NCI-H2171 (cell line): ENCODE measurements around the gene ST3GAL4.
"Not testable (repeated sequence)": the region's sequence is repeated elsewhere in the genome, so short reads cannot be mapped to it uniquely, and the experiment has no call there.

Experiments
- DNase-seq: peaks from one replicate; lab custom pipeline; 2025; lab: John Stamatoyannopoulos, UW

The ST3GAL4 gene

DNA sequence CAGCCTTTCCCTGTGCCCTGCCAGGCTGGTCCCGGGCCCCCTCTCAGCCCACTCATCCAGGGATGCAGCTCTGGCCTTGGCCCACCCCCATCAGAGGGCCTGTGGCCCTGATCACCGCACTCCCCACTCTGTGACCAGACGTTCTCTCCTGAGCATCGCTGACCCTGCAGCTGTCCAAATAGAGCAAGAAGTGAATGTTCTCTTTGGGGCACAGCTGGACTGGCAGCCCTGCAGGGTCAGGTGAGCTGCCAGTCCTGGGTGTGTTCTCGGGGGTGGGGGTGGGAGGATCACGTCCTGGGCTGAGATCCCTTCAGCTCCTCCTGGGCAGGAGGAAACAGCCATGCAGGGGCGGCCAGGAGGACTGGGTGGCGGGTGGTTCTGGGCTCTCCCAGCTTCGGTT, 9.2 kb downstream of the ST3GAL4 start:
- DNase-seq, result not testable (repeated sequence)

DNA sequence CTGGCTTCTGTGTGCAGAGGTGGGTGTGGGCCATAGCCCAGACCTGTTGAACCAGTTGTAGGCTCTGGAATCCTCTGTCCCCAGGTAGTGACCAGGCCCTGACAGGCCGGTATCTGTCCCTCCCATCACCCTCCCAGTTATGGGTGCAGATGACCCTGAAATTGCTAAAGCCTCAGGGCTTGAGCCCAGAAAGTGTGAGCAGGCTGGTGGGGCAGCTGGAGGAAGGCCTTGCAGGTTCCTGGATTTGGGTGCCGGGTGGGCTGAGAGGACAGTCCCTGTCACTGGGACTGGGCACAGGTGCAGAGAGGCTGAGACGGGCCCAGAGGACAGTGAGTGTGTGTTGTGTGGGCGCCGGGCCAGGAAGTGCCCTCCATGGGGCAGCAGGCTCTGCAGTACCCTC, 10.0 kb downstream of the ST3GAL4 start:
- DNase-seq, result not testable (repeated sequence)

DNA sequence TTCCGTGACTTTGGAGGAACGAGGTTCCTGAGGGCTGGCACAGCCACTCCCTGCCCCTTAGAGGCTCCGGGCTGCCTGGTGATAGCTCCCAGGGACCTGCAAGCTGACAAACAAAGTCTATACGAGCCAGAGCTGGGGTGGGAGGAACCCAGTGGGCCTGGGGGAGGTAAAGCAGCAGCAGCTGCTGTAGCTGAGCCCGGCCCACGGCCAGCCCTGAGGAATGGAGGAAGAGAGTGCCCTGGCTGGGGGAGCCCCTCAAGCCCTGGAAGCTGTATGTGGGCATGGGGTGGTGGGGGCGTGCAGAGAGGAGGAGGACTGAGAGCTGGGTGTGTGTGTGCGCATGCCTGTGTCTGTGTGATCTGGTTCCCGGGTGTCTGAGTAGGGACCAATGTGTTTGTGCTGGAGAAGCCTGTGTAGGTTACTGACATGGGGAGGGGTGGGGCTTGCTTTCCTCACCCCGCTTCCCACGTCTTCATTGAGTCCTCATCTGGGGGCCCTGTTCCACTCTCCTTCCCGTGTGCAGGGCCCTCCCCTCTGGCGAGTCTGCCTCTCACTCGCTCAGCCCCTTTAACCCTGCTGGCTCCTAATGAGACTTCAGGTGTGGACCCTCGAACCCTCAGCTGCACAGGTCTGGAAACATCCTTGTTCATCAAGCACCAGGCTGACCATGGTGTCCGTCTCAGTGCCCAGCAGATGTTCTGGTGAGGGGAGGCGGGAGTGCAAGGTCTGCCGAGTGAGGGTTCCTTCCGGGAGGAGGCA, 10.8 kb downstream of the ST3GAL4 start:
- DNase-seq, result no peak

DNA sequence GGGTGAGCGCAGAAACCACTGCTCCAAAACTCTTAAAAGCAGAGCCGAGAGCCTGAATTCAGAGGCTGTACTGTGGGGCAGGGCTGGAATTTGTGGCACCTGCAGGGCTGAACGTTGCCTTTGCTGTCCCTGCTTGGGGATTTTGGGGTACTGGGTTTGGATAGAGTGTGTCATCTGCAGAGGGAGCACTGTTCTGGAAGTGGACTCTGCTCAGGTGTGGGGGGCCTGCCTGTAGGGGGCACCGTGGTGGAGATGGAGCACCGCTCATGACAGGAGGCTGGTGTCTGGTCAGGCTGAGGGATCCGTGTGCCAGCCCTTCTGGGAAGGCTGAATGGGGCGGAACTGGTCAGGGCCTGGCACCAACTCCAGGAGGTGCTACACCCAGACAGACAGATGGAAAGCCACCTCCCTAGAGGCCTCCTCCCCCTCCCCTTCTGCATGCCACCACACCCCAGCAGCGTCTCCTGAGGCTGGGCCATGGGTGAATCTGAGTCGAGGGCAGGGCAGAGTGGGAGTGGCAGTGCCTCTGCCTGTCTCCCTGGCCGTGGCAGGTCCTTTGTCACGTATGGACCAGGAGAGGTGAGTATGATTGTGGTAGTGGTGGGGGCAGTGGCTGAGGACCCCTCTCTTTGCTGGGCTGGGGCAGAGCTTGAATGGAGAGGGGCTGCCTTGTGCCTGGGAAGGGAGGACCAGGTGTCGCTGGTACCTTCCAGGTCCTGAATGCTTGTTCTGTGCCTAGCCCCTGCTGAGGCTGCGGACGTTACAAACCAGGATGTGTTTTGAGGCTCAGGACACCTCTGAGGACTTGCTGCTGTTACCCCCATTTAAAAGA, 11.6 kb downstream of the ST3GAL4 start:
- not testable (repeated sequence) for DNase-seq

DNA sequence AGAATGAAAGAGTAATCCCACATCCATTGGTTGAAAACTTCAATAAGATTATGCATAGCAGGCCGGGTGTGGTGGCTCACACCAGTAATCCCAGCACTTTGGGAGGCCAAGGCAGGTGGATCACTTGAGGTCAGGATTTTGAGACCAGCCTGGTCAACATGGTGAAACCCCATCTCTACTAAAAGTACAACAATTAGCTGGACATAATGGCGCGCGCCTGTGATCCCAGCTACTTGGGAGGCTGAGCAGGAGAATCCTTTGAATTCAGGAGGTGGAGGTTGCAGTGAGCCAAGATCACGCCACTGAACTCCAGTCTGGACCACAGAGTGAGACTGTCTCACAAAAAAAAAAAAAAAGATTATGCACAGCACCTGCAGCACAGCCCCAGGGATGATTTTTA, 12.3 kb downstream of the ST3GAL4 start:
- DNase-seq, result not testable (repeated sequence)

DNA sequence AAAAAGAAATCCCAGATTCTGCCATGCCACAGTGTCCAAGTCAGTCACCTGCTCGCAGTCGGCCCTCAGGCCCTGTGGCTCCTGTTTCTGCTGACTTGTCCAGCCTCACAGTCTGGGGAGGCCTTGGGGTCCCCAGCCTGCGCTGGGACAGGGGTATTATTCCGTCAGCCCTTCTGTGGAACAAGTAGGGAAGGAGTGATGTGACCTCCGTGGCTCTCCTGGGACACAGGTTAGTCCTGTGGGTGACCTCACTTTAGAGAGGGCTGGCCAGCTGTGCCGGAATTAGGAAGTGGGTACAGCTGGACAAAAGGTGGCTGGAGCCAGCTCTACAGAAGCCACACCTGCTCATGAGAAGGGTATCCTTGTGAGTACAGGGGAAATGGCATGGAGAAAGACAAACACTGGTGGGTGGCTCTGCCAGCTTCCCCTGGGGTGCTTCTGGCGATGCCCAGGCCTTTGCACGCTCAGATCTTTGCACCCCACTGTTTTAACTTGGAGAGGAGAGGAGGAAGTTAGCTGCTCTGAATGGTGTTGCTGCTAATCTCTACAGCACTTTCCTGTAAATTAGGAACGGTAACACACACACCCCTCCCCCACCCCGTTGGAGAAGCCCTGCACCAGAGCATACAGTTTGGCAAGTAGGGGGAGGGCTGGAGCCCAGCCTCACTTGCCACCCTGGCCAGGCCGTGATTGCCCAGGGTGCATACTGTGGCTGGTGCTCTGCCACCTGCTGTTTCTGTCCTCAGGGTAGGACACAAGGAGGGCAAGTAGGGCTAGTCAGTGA, 13.0 kb downstream of the ST3GAL4 start:
- not testable (repeated sequence) for DNase-seq

DNA sequence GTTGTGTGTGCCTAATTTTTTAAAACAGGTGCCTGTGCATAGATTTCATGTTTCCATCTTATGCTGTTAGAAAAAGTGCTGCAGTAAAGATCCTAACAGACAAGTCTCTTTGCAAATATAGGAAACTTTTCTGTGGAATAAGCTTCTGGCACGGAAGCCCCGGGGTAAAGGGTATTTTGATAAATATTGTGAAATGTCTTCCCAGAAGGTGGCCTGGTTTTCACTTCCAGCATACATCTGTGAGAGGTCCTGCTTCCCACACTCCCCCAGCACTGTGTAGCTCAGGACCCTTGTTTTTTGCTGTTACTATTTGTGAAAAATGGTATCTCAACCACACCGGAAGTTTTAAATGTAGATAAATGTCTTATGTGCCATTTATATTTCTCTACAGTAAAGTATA, 14.5 kb downstream of the ST3GAL4 start:
- no peak for DNase-seq

DNA sequence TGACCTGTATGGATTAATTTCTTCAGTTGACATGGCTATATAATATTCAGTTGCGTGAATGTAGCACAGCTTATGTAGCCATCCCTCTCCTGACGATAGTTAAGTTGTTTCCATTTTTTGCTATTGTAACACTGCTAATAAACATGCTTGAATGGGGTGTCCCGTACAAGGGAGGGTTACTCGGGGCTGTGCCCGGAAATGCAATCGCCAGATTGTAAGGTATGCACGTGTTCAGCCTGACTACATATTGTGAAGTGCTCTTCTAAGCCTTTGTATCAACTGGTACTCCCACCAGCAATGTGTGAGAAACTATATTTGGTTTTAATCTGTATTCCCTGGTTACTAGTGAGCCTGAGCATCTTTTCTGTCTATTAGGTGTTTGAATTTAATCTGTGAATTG, 16.1 kb downstream of the ST3GAL4 start:
- DNase-seq, result no peak

DNA sequence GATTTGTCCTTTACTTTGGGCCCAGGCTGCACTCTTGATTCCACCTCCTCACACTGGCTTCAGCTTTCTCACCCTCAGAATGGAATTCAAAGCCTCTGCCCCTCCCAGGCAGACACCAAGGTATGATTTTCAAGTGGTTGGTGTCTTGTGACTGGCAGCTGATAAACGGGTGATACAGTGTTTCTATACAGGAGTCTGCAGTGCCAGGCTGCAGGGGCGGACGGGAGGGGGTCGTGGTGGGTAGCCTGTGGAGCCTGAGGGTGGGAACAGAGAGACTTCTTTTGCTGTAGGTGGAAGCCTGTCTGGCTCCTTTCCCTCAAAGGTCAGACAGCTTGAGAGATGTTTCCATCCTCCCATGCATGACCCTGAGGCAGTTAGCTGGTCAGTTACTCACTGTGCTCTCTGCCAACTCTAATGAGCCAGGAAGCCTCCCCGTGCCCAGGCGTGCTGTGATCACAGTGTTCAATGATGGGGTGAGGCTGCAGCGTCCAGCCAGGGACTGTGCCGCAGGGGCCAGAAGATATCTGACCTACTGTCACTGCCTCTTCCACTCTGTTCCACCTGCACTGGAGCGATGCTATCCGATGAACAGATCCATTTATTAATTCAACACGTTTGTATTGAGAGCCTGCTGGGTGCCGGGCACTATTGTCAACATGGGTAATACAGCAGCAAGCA, 18.0 kb downstream of the ST3GAL4 start:
- DNase-seq, result not testable (repeated sequence)

DNA sequence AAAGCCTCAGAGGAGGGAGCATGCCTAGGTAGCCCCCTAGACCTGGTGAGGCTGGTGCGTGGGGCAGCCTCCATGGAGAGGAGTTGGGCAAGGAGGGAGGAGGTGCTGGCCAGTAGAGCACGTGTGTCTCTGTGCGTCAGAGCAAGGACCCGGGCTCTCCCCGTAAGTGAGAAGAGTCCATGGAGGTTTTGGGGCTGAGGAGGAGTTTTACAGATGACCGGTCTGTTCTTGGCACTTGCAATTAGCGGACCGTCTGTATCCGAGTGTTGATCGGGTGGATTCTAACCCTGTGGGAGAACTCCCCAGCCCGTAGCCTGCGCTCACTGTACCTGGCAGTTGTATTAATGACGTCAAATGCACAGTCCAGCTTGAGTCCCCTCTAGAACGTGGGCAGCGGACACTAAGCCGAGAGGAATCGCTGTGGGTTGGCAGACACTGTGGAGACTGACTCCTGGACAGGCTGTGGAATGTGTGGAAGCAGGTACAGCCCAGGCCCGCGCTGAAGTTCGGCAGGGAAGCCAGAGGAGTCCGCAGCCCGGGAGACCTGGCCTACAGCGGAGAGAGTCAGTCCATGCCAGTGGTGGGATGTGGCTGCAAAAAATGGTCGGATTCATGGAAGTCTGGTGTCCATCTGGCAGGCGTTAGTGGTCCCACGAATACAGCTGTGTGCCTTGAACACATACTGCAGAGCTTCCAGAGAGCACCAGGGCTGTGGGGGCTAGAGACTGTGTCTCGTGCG, 19.2 kb downstream of the ST3GAL4 start:
- DNase-seq, result not testable (repeated sequence)

DNA sequence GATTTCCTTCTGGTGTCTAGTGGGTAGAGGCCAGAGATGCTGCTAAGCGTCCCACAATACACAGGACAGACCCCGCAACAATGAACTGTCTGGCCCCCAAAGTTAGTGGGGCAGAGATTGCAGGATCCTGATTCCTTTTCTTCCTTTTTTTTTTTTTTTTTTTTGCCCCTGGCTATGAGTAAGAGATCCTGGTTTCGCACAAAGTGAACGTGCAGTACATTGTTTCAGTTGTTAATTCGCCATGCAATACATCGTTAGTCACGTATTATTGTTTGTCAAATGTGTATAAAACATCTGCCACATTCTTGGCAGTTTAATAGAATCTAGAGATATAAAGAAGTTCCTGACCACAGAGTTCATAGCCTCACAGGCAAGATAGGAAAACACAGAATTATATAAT, 20.2 kb downstream of the ST3GAL4 start:
- no peak for DNase-seq

DNA sequence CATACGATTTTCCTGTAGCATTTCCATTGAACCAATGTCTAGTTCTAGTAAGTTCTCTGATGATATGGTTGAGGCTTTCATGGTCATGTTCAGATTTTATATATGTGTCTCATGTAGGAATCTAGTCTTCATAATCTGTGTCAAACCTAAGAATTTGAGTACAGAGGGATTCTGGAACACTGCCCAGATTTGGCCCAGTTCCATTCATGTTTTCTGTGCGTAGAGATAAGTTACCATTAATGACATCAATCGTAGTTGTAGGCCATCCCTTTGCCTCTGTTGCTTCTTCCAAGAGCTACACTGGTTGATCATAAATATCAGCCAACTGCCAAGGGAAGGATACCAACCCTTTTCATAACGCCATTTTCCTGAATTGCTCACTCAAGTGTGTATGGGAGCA, 23.3 kb downstream of the ST3GAL4 start:
- DNase-seq, result no peak

DNA sequence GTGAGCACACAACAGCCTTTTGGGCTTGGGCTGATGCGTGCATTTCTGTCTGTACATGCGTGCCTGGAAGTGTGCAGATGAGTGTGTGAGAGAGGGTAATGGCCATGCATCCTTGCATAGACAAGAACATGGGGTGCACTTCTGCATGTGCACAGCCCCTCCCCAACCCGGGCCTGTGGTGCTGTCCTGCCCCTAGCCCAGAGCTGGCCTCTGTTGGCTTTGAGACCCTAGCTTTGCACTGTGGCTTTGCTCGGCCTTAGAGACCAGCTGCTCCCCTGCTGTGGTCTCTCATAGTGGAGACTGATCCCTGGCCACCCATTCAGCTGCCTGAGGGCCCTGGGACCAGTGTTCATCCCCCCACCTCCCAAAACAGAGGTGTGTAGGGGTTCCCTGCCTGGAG, 25.4 kb downstream of the ST3GAL4 start:
- no peak for DNase-seq

DNA sequence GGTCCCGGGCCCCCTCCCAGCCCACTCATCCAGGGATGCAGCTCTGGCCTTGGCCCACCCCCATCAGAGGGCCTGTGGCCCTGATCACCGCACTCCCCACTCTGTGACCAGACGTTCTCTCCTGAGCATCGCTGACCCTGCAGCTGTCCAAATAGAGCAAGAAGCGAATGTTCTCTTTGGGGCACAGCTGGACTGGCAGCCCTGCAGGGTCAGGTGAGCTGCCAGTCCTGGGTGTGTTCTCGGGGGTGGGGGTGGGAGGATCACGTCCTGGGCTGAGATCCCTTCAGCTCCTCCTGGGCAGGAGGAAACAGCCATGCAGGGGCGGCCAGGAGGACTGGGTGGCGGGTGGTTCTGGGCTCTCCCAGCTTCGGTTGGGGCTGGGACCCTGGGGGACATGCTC, 26.5 kb downstream of the ST3GAL4 start:
- DNase-seq, result not testable (repeated sequence)

DNA sequence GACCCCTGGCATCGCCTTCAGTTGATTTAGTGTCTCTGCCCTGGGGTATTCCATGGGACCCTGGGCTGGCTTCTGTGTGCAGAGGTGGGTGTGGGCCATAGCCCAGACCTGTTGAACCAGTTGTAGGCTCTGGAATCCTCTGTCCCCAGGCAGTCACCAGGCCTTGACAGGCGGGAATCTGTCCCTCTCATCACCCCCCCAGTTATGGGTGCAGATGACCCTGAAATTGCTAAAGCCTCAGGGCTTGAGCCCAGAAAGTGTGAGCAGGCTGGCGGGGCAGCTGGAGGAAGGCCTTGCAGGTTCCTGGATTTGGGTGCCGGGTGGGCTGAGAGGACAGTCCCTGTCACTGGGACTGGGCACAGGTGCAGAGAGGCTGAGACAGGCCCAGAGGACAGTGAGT, 27.2 kb downstream of the ST3GAL4 start:
- DNase-seq, result not testable (repeated sequence)

DNA sequence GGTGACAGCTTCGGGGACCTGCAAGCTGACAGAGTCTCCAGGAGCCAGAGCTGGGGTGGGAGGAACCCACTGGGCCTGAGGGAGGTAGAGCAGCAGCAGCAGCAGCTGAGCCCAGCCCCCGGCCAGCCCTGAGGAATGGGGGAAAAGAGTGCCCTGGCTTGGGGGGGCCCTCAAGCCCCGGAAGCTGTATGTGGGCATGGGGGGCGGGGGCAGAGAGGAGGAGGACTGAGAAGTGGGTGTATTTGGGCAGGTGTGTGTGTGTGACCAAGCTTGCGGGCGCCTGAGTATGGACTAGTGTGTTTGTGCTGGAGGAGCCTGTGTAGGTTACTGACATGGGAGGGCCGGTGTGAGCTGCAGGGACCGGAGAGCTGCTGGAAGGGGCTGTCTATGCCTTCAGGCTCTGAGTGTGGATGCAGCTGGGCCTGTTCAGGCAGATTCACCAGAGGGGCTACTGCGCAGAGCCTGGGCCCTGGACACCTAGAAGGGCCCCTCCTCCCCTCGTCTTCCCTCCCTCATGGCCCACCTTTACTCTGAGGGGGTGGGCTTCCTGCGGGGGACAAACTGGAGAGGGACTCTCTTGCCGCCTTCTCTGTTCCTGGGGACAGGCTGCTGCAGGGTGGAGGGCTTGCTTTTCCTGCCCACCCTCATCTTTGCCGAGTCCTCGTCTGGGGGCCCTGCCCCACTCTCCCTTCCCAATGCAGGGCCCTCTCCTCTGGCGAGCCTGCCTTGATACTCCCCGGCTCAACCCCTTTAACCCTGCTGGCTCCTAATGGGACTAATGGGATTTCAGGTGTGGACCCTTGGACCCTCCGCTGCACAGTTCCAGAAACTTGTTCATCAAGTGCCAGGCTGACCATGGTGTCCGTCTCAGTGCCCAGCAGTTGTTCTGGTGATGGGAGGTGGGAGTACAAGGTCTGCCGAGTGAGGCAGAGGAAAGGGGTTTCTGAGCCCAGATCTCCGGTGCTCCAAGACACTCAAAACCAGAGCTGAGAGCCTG, 28.2 kb downstream of the ST3GAL4 start:
- DNase-seq, result no peak

DNA sequence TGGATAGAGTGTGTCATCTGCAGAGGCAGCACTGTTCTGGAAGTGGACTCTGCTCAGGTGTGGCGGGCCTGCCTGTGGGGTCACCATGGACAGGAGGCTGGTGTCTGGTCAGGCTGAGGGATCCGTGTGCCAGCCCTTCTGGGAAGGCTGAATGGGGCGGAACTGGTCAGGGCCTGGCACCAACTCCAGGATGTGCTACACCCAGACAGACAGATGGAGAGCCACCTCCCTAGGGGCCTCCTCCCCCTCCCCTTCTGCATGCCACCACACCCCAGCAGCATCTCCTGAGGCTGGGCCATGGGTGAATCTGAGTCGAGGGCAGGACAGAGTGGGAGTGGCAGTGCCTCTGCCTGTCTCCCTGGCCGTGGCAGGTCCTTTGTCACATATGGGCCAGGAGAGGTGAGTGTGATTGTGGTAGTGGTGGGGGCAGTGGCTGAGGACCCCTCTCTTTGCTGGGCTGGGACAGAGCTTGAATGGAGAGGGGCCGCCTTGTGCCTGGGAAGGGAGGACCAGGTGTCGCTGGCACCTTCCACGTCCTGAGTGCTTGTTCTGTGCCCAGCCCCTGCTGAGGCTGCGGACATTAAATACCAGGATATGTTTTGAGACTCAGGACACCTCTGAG, 29.1 kb downstream of the ST3GAL4 start:
- no peak for DNase-seq

DNA sequence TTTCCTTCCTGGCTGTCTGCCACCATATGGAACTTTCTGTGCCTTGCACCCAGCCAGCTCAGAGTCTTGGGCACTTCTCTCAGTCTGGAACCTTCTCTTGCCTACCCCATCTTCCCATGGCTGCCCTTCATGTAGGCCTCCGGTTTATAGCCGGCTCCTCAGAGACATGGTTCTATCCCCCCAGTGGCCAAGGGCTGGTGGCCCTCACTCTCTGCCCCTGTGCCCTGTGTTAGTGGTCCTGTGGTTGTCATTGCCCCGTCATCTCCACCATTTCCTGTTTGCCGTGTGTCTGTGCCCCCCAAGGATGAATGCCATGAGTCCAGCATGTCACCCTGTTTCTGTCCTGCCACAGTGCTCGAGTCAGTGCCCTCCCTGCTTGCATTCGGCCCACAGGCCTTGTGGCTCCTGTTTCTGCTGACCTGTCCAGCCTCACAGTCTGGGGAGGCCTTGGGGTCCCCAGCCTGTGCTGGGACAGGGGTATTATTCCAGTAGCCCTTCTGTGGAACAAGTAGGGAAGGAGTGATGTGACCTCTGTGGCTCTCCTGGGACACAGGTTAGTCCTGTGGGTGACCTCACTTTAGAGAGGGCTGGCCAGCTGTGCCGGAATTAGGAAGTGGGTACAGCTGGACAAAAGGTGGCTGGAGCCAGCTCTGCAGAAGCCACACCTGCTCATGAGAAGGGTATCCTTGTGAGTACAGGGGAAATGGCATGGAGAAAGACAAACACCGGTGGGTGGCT, 30.7 kb downstream of the ST3GAL4 start:
- no peak for DNase-seq

DNA sequence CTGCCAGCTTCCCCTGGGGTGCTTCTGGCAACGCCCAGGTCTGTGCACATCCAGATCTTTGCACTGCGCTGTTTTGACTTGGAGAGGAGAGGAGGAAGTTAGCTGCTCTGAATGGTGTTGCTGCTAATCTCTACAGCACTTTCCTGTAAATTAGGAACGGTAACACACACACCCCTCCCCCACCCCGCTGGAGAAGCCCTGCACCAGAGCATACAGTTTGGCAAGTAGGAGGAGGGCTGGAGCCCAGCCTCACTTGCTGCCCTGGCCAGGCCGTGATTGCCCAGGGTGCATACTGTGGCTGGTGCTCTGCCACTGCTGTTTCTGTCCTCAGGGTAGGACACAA, 31.2 kb downstream of the ST3GAL4 start:
- not testable (repeated sequence) for DNase-seq
